ENCODE results near the gene BEND5.

Gene BEND5

GRCh38 chr1:48761986-48762385 lies 14.7 kb downstream of the BEND5 start:
- no peak for DNase-seq (ENCODE audit: low spot score)

- peak; percentile 63 for DNase-seq (ENCODE audit: low spot score)
These were observed 15.3 kb downstream of the BEND5 start for GRCh38 chr1:48761411-48761810.

GRCh38 chr1:48760857-48761256 lies 15.8 kb downstream of the BEND5 start:
- peak; percentile 19 for DNase-seq (ENCODE audit: low spot score)

GRCh38 chr1:48758976-48759375 lies 17.7 kb downstream of the BEND5 start:
- no peak for DNase-seq (ENCODE audit: low spot score)

GRCh38 chr1:48757363-48757762 lies 19.3 kb downstream of the BEND5 start:
- DNase-seq (ENCODE audit: low spot score): no peak

GRCh38 chr1:48756683-48757316 lies 19.9 kb downstream of the BEND5 start:
- DNase-seq (ENCODE audit: low spot score): no peak

GRCh38 chr1:48753293-48753692 lies 23.4 kb downstream of the BEND5 start:
- no peak for DNase-seq (ENCODE audit: low spot score)

GRCh38 chr1:48750109-48750508 lies 26.6 kb downstream of the BEND5 start:
- DNase-seq (ENCODE audit: low spot score): no peak

- DNase-seq (ENCODE audit: low spot score): no peak
These were observed 27.6 kb downstream of the BEND5 start for GRCh38 chr1:48749068-48749467.

GRCh38 chr1:48746906-48747305 lies 29.8 kb downstream of the BEND5 start:
- no peak for DNase-seq (ENCODE audit: low spot score)

GRCh38 chr1:48744032-48744431 lies 32.7 kb downstream of the BEND5 start:
- DNase-seq (ENCODE audit: low spot score): no peak

GRCh38 chr1:48743480-48743879 lies 33.2 kb downstream of the BEND5 start:
- no peak for DNase-seq (ENCODE audit: low spot score)

GRCh38 chr1:48741380-48741779 lies 35.3 kb downstream of the BEND5 start:
- no peak for DNase-seq (ENCODE audit: low spot score)

GRCh38 chr1:48740621-48741020 lies 36.1 kb downstream of the BEND5 start:
- no peak for DNase-seq (ENCODE audit: low spot score)

- no peak for DNase-seq (ENCODE audit: low spot score)
These were observed 37.6 kb downstream of the BEND5 start for GRCh38 chr1:48739091-48739490.

- DNase-seq (ENCODE audit: low spot score): no peak
These were observed 38.3 kb downstream of the BEND5 start for GRCh38 chr1:48738356-48738755.

- DNase-seq (ENCODE audit: low spot score): no peak
These were observed 40.9 kb downstream of the BEND5 start for GRCh38 chr1:48735796-48736195.

- DNase-seq (ENCODE audit: low spot score): no peak
These were observed 46.4 kb downstream of the BEND5 start for GRCh38 chr1:48730164-48730910.

- DNase-seq (ENCODE audit: low spot score): no peak
These were observed 48.1 kb downstream of the BEND5 start for GRCh38 chr1:48728584-48728983.

- no peak for DNase-seq (ENCODE audit: low spot score)
These were observed 50.0 kb downstream of the BEND5 start for GRCh38 chr1:48726557-48727215.

GRCh38 chr1:48726139-48726538 lies 50.6 kb downstream of the BEND5 start:
- DNase-seq (ENCODE audit: low spot score): no peak

GRCh38 chr1:48725341-48726046 lies 51.2 kb downstream of the BEND5 start:
- no peak for DNase-seq (ENCODE audit: low spot score)

- DNase-seq (ENCODE audit: low spot score): no peak
These were observed 55.8 kb downstream of the BEND5 start for GRCh38 chr1:48720929-48721328.
